Trophoblast cell (in vitro differentiated cells and primary cell): ENCODE data around the gene TLE5.
"Not testable (repeated sequence)": the region's sequence is repeated elsewhere in the genome, so short reads cannot be mapped to it uniquely, and the experiment has no call there.

ENCODE experiments used
- DNase-seq, 2 donors: peaks; one replicate each; pipeline ENCODE4 v3.0.0-alpha.2; 2016
- H2AFZ ChIP-seq: 2 replicates; pipeline ENCODE4 v1.6.1; 2013; ENCODE audit warnings: low read length, moderate library complexity, mild to moderate bottlenecking; ENCODE audit not compliant: insufficient read depth, poor library complexity
- H2AK5ac ChIP-seq: 2 replicates; pipeline ENCODE4 v1.6.1; 2013; ENCODE audit warnings: mild to moderate bottlenecking, low read length
- H2BK120ac ChIP-seq: 2 replicates; pipeline ENCODE4 v1.6.1; 2013; ENCODE audit warnings: low read length, mild to moderate bottlenecking, moderate library complexity; ENCODE audit not compliant: insufficient read depth, poor library complexity
- H2BK12ac ChIP-seq: 2 replicates; pipeline ENCODE4 v1.6.1; 2013; ENCODE audit warnings: mild to moderate bottlenecking, low read length, moderate library complexity
- H2BK5ac ChIP-seq: 2 replicates; pipeline ENCODE4 v1.6.1; 2013; ENCODE audit warnings: low read length, low read depth, moderate library complexity, mild to moderate bottlenecking; ENCODE audit not compliant: poor library complexity
- H3K14ac ChIP-seq: 2 replicates; pipeline ENCODE4 v1.6.1; 2013; ENCODE audit warnings: mild to moderate bottlenecking, low read length
- H3K18ac ChIP-seq: 2 replicates; pipeline ENCODE4 v1.6.1; 2013; ENCODE audit warnings: mild to moderate bottlenecking, low read length
- H3K23ac ChIP-seq: 2 replicates; pipeline ENCODE4 v1.6.1; 2013; ENCODE audit warnings: low read length
- H3K27ac ChIP-seq: 2 replicates; pipeline ENCODE4 v1.5.1; 2013; ENCODE audit warnings: low read depth, mild to moderate bottlenecking, inconsistent platforms, low read length, moderate library complexity
- H3K27me3 ChIP-seq: 2 replicates; pipeline ENCODE4 v1.6.1; 2013; ENCODE audit warnings: inconsistent platforms, mild to moderate bottlenecking, low read length, moderate library complexity; ENCODE audit not compliant: insufficient read depth
- H3K36me3 ChIP-seq, 2 experiments: 1 replicate in 1 of 2; 2 replicates in 1 of 2; pipeline ENCODE4 v1.6.1; 2013; ENCODE audit warnings: low read length in 2 of 2, mild to moderate bottlenecking in 2 of 2, moderate library complexity in 1 of 2; ENCODE audit not compliant: insufficient read depth in 2 of 2, control insufficient read depth in 1 of 2
- H3K4ac ChIP-seq: 2 replicates; pipeline ENCODE4 v1.6.1; 2013; ENCODE audit warnings: low read depth, mild to moderate bottlenecking, low read length, moderate library complexity
- H3K4me1 ChIP-seq, 2 experiments: 1 replicate in 1 of 2; 2 replicates in 1 of 2; pipeline ENCODE4 v1.6.1; 2013; ENCODE audit warnings: low read length in 2 of 2, mild to moderate bottlenecking in 2 of 2, moderate library complexity in 1 of 2; ENCODE audit not compliant: insufficient read depth in 2 of 2, control insufficient read depth in 1 of 2
- H3K4me2 ChIP-seq: 2 replicates; pipeline ENCODE4 v1.6.1; 2013; ENCODE audit warnings: inconsistent platforms, mild to moderate bottlenecking, low read length, moderate library complexity
- H3K4me3 ChIP-seq: 2 replicates; pipeline ENCODE4 v1.5.1; 2013; ENCODE audit warnings: mild to moderate bottlenecking, low read depth, low read length, inconsistent platforms
- H3K79me1 ChIP-seq: one replicate; pipeline ENCODE4 v1.6.1; 2013; ENCODE audit warnings: low read length
- H3K79me2 ChIP-seq: 2 replicates; pipeline ENCODE4 v1.6.1; 2013; ENCODE audit warnings: low read length, mild to moderate bottlenecking; ENCODE audit not compliant: control insufficient read depth, insufficient read depth, poor library complexity
- H3K9ac ChIP-seq: 2 replicates; pipeline ENCODE4 v1.6.1; 2013; ENCODE audit warnings: mild to moderate bottlenecking, low read length
- H3K9me3 ChIP-seq: 2 replicates; pipeline ENCODE4 v1.6.1; 2013; ENCODE audit warnings: low read depth, mild to moderate bottlenecking, control low read depth, inconsistent platforms, low read length; ENCODE audit not compliant: insufficient read depth
- H4K12ac ChIP-seq: 2 replicates; pipeline ENCODE4 v1.6.1; 2013; ENCODE audit warnings: low read depth, mild to moderate bottlenecking, low read length, moderate library complexity
- H4K8ac ChIP-seq: 2 replicates; pipeline ENCODE4 v1.6.1; 2013; ENCODE audit warnings: low read depth, mild to moderate bottlenecking, low read length, moderate library complexity
- H4K91ac ChIP-seq: one replicate; pipeline ENCODE4 v1.6.1; 2013; ENCODE audit warnings: low read depth, mild to moderate bottlenecking, low read length, moderate library complexity
- WGBS: extraction: QIAGEN DNeasy Blood & Tissue Kit; methylation state at CpG from one replicate; pipeline ENCODE4 v1.1.7; 2013; ENCODE audit warnings: missing lambda C conversion rate; ENCODE audit not compliant: insufficient read length, insufficient coverage; ENCODE audit errors: extremely low coverage; 5-methylcytosine and 5-hydroxymethylcytosine counted together

Gene TLE5

DNA sequence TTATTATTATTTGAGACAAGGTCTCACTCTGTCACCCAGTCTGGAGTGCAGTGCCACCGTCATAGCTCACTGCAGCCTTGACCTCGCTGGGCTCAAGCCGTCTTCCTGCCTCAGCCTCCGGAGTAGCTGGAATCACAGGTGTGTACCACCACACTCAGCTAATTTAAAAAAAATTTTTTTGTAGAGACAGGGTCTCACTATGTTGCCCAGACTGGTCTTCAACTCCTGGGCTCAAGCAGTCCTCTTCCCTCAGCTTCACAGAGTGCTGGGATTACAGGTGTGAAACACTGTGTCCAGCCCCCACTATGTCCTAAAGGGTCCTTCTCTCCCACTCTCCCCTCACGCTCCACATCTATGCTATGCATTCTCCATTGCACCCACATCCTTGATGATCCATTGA lies 24.1 kb downstream of the TLE5 start:
- H3K9ac ChIP-seq, result no peak overlapping the region
- no peak overlapping the region for H3K4me3 ChIP-seq
- no peaks in the 10 kb centered on the region for H3K36me3 ChIP-seq
- H3K4me1 ChIP-seq, result peaks cover 15 to 19% of the 10 kb centered on the region in 2 experiments
- no peak overlapping the region for H2AFZ ChIP-seq
- peaks cover 12% of the 10 kb centered on the region for H3K79me1 ChIP-seq
- H2AK5ac ChIP-seq, result no peak overlapping the region
- no peak overlapping the region for H3K4ac ChIP-seq
- H3K4me2 ChIP-seq, result no peak overlapping the region
- H4K12ac ChIP-seq, result no peak overlapping the region
- no peak overlapping the region for H2BK120ac ChIP-seq
- no peak for DNase-seq
- H3K27me3 ChIP-seq, result peaks cover 12% of the 10 kb centered on the region
- no peak overlapping the region for H2BK12ac ChIP-seq
- WGBS, result no CpG with 5 or more reads among the region's 5 CpGs
- no peak overlapping the region for H4K8ac ChIP-seq
- H3K9me3 ChIP-seq, result no peaks in the 10 kb centered on the region
- no peak overlapping the region for H4K91ac ChIP-seq
- no peak overlapping the region for H3K27ac ChIP-seq
- no peak overlapping the region for H3K23ac ChIP-seq
- H3K14ac ChIP-seq, result no peak overlapping the region
- no peaks in the 10 kb centered on the region for H3K79me2 ChIP-seq
- H2BK5ac ChIP-seq, result no peak overlapping the region
- no peak overlapping the region for H3K18ac ChIP-seq

DNA sequence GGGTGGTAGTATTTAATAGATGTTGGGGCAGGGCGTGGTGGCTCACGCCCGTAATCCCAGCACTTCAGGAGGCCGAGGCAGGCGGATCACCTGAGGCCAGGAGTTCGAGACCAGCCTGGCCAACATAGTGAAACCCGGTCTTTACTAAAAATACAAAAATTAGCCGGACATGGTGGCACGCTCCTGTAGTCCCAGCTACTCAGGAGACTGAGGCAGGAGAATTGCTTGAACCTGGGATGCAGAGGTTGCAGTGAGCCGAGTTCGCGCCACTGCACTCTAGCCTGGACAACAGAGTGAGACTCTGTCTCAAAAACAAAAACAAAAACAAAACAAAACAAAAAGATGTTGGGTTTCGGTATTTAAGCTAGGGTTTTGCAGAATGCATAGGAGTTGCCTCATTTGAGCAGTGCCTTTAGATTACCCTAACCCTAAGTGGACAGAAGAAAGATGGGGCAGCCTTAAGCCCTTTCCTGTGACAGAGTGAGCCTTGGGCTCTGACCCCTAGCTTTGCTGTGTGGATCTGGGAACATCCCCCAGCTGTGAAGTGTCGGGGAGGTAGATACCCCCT lies 25.2 kb downstream of the TLE5 start:
- H3K36me3 ChIP-seq, H2AFZ ChIP-seq, H4K12ac ChIP-seq, DNase-seq, H2BK120ac ChIP-seq, H3K9ac ChIP-seq, H3K9me3 ChIP-seq, H3K27ac ChIP-seq, H3K4me3 ChIP-seq, H3K79me2 ChIP-seq, H2AK5ac ChIP-seq, H2BK5ac ChIP-seq, H4K8ac ChIP-seq, H2BK12ac ChIP-seq, H3K4ac ChIP-seq, H3K27me3 ChIP-seq, H4K91ac ChIP-seq, H3K14ac ChIP-seq, H3K18ac ChIP-seq, H3K23ac ChIP-seq: not testable (repeated sequence)
- WGBS, result no CpG with 5 or more reads among the region's 14 CpGs
- Histone ChIP-seq H3K4me2 (peak overlapping the region; percentile 62), H3K79me1 (peaks cover 12% of the 10 kb centered on the region), H3K4me1 (peaks cover 15 to 19% of the 10 kb centered on the region in 2 experiments)

DNA sequence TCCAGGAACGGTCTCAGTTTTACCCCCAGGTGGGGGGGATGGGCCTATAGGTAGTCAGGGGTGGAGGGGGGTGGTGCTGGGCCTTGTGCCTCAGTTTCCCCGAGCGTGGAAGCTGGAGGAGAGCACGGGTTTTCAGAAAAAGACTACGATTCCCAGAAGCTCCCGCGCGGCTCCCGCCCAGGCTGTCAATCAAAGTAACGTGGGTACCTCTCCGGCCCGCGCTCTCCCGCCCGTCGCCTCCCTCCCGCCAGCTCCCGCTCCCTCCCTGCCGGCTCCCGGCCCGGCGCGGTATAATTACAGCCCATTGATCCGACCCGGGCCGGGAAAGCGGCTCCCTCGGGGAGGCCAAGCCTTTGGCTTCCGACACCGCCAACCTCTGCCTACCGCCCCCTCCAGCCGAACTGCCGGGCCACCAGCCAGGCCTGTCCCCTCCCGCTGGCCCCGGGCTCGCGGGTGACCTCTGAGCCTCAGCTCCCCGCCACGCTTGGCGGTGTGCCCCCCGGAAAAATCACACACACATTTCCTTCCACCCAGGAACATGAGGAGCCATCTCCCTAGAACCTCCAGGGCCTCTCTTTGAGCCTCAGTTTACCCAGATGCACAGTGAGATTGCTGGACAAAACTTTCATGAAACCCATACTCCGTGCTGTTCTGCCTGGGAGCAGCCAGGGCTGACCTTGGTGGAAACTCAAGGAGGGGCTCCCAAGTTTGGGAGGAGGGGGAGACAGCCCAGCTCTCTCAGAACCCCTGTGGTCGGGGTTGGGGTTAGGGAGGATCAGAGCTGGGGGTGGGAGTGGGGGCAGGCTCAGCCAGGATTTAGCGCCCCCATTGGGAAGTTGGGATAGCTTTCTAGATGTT lies 25.9 kb downstream of the TLE5 start:
- H3K14ac ChIP-seq, result peak overlapping the region; percentile 28
- peak overlapping the region; percentile 39 for H2BK120ac ChIP-seq
- H2BK12ac ChIP-seq, result peak overlapping the region; percentile 42
- H3K18ac ChIP-seq, result peak overlapping the region; percentile 46
- peak overlapping the region; percentile 68 for H3K4me3 ChIP-seq
- H4K12ac ChIP-seq, result no peak overlapping the region
- no peaks in the 10 kb centered on the region for H3K36me3 ChIP-seq
- H2BK5ac ChIP-seq, result peak overlapping the region; percentile 62
- H3K9me3 ChIP-seq, result no peaks in the 10 kb centered on the region
- H4K8ac ChIP-seq, result peak overlapping the region; percentile 80
- peaks cover 5% of the 10 kb centered on the region for H3K27me3 ChIP-seq
- peak overlapping the region; percentile 62 for H3K4me2 ChIP-seq
- no peak overlapping the region for H3K23ac ChIP-seq
- H3K4ac ChIP-seq, result no peak overlapping the region
- no peak overlapping the region for H3K9ac ChIP-seq
- DNase-seq, result peak; percentile 86 to 90
- peaks cover 15 to 19% of the 10 kb centered on the region in 2 experiments for H3K4me1 ChIP-seq
- peak overlapping the region; percentile 85 for H2AFZ ChIP-seq
- H2AK5ac ChIP-seq, result no peak overlapping the region
- peak overlapping the region; percentile 57 for H4K91ac ChIP-seq
- WGBS, result no CpG with 5 or more reads among the region's 44 CpGs
- H3K79me2 ChIP-seq, result no peaks in the 10 kb centered on the region
- peaks cover 12% of the 10 kb centered on the region for H3K79me1 ChIP-seq
- peak overlapping the region; percentile 37 for H3K27ac ChIP-seq

DNA sequence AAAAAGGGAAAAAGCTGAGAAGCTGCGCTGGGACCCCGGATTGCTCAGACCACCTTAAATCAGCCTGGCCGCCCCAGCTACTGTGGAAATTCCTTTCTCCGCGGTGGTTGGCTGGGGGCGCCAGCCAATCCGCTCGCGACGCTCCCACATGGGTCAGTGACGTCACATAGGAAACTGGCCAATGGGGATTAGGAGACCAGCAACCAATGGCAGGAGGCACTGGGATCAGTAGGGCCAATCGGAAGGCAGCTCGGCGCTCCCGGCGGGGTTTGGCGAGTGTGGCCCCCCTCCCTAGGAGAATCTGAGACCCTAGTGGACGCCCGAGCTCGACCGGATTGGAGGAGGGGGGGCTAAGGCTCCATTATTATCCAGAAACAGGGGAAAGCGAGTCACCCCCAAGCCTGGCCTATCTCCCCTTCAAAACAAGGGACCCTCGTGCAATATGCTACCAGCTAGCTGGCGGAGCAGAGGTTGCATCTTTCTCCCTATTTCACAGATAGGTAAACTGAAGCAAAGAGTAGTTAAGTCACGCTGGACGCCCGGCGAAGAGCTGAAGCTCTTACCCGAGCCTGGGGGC lies 26.7 kb downstream of the TLE5 start:
- no peaks in the 10 kb centered on the region for H3K79me2 ChIP-seq
- peaks cover 15 to 19% of the 10 kb centered on the region in 2 experiments for H3K4me1 ChIP-seq
- peak overlapping the region; percentile 67 for H4K12ac ChIP-seq
- H3K4me3 ChIP-seq, result peak overlapping the region; percentile 68
- H3K4me2 ChIP-seq, result peak overlapping the region; percentile 78
- H3K27me3 ChIP-seq, result peaks cover 2% of the 10 kb centered on the region
- H2BK5ac ChIP-seq, result peak overlapping the region; percentile 62
- H3K9me3 ChIP-seq, result peaks cover 1% of the 10 kb centered on the region
- H3K4ac ChIP-seq, result no peak overlapping the region
- peak overlapping the region; percentile 85 for H2AFZ ChIP-seq
- H3K79me1 ChIP-seq, result peaks cover 12% of the 10 kb centered on the region
- peak overlapping the region; percentile 60 for H2BK12ac ChIP-seq
- H4K91ac ChIP-seq, result peak overlapping the region; percentile 57
- no peak overlapping the region for H3K23ac ChIP-seq
- H2AK5ac ChIP-seq, result no peak overlapping the region
- peak overlapping the region; percentile 37 for H3K27ac ChIP-seq
- no peak overlapping the region for H3K14ac ChIP-seq
- H3K9ac ChIP-seq, result no peak overlapping the region
- no CpG with 5 or more reads among the region's 29 CpGs for WGBS
- peak; percentile 97 to 98 for DNase-seq
- peak overlapping the region; percentile 39 for H2BK120ac ChIP-seq
- H3K36me3 ChIP-seq, result no peaks in the 10 kb centered on the region
- H4K8ac ChIP-seq, result peak overlapping the region; percentile 80
- no peak overlapping the region for H3K18ac ChIP-seq
